ENCODE data around the gene IKZF1. TPM values are rescaled to one million over a fixed set of nuclear protein-coding genes. Genes with fewer than 3 reads are reported as not detected.

IKZF1 gene
- total RNA-seq, 1 donor from 2014 or later = 15.2 TPM

- no peak for DNase-seq (ENCODE audit: low spot score)
These were observed 146.1 kb downstream of the IKZF1 start for GRCh38 chr7:50450590-50451032.

Other genes with a start within 250 kb of the IKZF1 start
- 1.2 TPM for gene ZPBP, start 211.5 kb upstream of the IKZF1 start, total RNA-seq
- 8.8 TPM for gene FIGNL1, start 145.6 kb downstream of the IKZF1 start, total RNA-seq

All from ureter (tissue), 1 donor.